A673 (cell line): ENCODE results near the gene PCDHGA4.

ENCODE experiments used
- EZH2 ChIP-seq: fragments of 200-600 bp; sonication (generic); IDR thresholded peaks from 2 replicates; pipeline ENCODE4 v1.6.1; 2017; ENCODE audit warnings: borderline replicate concordance, low read depth, mild to moderate bottlenecking, mixed read lengths, antibody characterized with exemption, low read length; ENCODE audit not compliant: poor library complexity, severe bottlenecking
- TF ChIP-seq, protein P1 (sequence below): fragments of 300-800, 200-600 bp; sonication (generic); conservative IDR thresholded peaks from 2 replicates; pipeline ENCODE4 v1.5.1; 2017; ENCODE audit warnings: low read depth, mild to moderate bottlenecking, antibody characterized with exemption, low read length, moderate library complexity, mixed read lengths

DNA sequence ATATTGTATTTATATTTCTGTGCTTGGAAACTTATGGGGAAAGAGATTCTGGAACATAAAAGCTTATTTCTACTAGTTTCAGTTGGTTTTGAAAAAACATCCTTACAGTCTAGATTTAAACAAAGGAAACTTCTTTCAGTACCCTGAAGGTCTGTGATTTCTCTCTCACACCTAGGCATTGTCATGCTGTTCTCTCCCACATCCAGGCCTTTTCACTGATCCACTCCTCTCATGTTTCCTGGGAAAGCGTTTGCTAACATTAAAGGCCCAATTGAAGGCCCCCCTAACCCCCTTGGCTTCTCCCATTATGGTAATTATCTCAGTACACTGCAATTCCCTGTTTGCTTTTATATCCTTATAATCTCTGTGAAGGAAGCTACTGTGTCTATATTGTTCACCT is 12.0 kb upstream of the PCDHGA4 start:
- no peak for TF ChIP-seq EZH2
- TF ChIP-seq, protein P1, sequence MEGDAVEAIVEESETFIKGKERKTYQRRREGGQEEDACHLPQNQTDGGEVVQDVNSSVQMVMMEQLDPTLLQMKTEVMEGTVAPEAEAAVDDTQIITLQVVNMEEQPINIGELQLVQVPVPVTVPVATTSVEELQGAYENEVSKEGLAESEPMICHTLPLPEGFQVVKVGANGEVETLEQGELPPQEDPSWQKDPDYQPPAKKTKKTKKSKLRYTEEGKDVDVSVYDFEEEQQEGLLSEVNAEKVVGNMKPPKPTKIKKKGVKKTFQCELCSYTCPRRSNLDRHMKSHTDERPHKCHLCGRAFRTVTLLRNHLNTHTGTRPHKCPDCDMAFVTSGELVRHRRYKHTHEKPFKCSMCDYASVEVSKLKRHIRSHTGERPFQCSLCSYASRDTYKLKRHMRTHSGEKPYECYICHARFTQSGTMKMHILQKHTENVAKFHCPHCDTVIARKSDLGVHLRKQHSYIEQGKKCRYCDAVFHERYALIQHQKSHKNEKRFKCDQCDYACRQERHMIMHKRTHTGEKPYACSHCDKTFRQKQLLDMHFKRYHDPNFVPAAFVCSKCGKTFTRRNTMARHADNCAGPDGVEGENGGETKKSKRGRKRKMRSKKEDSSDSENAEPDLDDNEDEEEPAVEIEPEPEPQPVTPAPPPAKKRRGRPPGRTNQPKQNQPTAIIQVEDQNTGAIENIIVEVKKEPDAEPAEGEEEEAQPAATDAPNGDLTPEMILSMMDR, result no peak
